PFSK-1 (cell line): ENCODE results near the gene ZNF580.

Source experiments
- FOXP2 ChIP-seq: optimal IDR thresholded peaks from 2 replicates; pipeline ENCODE3; 2011; ENCODE audit warnings: borderline replicate concordance, control low read depth, inconsistent platforms; ENCODE audit not compliant: insufficient read depth; ENCODE audit errors: extremely low read length, extremely low read depth
- POLR2AphosphoS5 ChIP-seq: IDR thresholded peaks from 2 replicates; pipeline ENCODE4 v1.6.1; 2012; ENCODE audit warnings: low read depth, mild to moderate bottlenecking, control low read depth, low read length, moderate library complexity
- REST ChIP-seq, 2 experiments: IDR thresholded peaks; 2 replicates each; pipeline versions ENCODE4 v1.6.1 to v1.8.0; 2011 to 2012; ENCODE audit warnings: low read depth in 2 of 2, low read length in 2 of 2, control low read depth in 1 of 2, inconsistent platforms in 1 of 2, mild to moderate bottlenecking in 1 of 2, moderate library complexity in 1 of 2; ENCODE audit not compliant: insufficient read depth in 1 of 2
- SIN3A ChIP-seq: IDR thresholded peaks from 2 replicates; pipeline ENCODE4 v1.6.1; 2012; ENCODE audit warnings: mild to moderate bottlenecking, low read length, moderate library complexity, borderline replicate concordance; ENCODE audit not compliant: insufficient read depth
- TAF1 ChIP-seq: IDR thresholded peaks from 2 replicates; pipeline ENCODE4 v1.6.1; 2012; ENCODE audit warnings: low read length, control low read depth, borderline replicate concordance; ENCODE audit not compliant: insufficient read depth

GRCh38 chr19:55667511-55667910 is 26.7 kb downstream of the ZNF580 start:
- TF ChIP-seq SIN3A (no peak), POLR2AphosphoS5 (no peak), TAF1 (no peak), REST (IDR thresholded peaks at IDR 0.05; ENCODE audit: insufficient read depth in 1 of 2, low read depth in 2 of 2, low read length in 2 of 2) (no peak), FOXP2 (no peak)
